Femur (tissue), 1 donor: ENCODE results near the gene TMEM101.
"Not testable (repeated sequence)": the region's sequence is repeated elsewhere in the genome, so short reads cannot be mapped to it uniquely, and the experiment has no call there.

ENCODE experiments used
- DNase-seq: peaks from one replicate; pipeline ENCODE4 v3.0.0-alpha.2; 2017

Gene TMEM101

DNA sequence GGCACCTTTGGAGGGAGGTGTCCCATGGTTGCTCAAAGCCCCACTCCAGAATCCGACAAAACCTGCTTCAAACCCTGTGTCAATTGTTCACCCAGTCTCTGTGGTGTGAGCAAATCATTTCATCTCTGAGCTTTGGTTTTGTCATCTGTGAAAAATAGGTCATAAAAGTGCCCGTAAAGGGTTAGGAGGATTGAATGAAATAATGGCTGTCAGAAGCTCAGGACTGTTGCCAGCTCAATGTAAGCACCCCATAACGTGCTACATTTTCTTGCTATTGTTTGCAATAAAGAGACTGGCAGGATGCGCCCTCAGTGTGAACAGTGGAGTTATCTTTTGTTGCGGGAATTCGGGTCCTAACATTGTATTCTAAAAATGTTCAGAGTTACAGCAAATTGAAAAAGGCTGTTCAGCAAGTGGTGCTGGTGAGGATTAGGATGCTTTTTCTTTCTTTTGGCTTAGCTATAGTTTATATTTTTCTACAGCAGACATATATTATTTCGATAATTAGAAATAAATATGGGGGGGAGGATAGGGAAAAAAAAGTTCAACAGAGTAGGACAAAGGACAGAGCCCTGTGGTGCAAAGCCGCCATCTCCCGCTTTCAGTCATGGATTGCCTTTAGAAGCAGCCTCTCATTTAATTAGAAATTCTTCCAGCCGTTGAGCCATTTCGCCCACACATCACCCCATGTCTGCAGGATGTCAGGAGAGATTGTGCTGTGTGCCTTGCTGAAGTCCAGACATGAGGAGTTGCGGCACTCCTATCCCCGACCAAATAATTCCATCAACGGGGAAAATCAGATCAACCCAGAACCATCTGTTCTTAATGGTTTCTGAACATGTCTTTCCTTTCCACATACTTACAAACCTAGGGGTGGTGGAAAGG, 40.1 kb downstream of the TMEM101 start:
- no peak for DNase-seq

- DNase-seq: not testable (repeated sequence)
These were observed 42.1 kb downstream of the TMEM101 start for GRCh38 chr17:43972444-43973212.

GRCh38 chr17:43971436-43971835, 43.3 kb downstream of the TMEM101 start:
- not testable (repeated sequence) for DNase-seq

- no peak for DNase-seq
These were observed 44.4 kb downstream of the TMEM101 start for GRCh38 chr17:43970366-43970765.

GRCh38 chr17:43967251-43967875, 47.4 kb downstream of the TMEM101 start:
- DNase-seq: no peak

- no peak for DNase-seq
These were observed 48.5 kb downstream of the TMEM101 start for GRCh38 chr17:43966276-43966675.

DNA sequence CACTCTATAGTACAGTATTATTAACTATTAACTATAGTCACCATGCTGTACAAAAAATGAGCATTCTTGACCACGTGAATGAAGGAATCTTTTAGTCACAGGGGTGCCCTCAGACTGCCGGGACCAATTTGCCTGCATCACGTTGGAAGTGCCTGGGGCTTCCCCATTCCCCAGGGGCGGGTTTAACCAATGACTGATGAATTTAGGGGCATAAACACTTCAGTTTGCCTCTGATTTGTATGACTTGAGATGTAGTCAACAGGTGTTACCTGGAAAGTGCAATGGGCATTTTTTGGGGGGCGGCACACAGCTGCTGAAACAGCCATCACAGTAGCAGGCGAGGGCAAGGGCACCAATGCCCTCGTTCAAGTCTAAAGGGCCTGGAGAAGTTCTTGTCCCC, 52.3 kb downstream of the TMEM101 start:
- no peak for DNase-seq

DNA sequence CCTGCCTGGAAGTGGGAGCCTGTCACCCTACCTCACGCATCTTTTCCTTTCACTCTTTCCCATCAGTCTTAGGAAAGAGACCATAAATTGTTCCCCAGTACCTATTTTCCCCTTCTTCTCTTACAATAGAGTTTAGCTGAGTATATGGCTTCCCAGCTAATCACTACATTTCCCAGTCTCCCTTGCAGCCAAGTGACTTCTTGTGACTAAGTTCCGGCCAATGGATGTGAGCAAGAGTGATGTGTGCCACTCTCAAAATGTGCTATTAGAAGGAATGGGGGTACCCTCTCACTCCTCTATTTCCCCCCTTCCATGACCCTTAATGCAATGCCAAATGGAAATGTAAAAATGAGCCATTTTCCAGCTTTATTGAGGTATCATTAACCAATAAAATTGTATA, 52.8 kb downstream of the TMEM101 start:
- no peak for DNase-seq

DNA sequence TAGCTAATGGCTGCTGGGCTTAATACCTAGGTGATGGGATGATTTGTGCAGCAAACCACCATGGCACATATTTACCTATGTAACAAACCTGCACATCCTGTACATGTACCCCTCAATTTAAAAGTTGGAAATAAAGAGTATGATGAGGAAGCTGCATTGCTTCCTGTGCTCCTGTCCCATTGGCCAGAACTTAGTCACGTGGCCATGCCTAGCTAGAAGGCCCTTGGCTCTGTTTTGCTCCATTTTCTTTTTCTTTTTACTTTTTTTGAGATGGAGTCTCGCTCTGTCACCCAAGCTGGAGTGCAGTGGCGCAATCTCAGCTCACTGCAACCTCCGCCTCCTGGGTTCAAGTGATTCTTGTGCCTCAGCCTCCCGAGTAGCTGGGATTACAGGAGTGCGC, 53.5 kb downstream of the TMEM101 start:
- not testable (repeated sequence) for DNase-seq
